ENCODE results near the gene PITPNB. TPM values are rescaled to one million over a fixed set of nuclear protein-coding genes. Genes with fewer than 3 reads are reported as not detected.

PITPNB gene
- total RNA-seq, 1 donor = 30.8 TPM

DNA sequence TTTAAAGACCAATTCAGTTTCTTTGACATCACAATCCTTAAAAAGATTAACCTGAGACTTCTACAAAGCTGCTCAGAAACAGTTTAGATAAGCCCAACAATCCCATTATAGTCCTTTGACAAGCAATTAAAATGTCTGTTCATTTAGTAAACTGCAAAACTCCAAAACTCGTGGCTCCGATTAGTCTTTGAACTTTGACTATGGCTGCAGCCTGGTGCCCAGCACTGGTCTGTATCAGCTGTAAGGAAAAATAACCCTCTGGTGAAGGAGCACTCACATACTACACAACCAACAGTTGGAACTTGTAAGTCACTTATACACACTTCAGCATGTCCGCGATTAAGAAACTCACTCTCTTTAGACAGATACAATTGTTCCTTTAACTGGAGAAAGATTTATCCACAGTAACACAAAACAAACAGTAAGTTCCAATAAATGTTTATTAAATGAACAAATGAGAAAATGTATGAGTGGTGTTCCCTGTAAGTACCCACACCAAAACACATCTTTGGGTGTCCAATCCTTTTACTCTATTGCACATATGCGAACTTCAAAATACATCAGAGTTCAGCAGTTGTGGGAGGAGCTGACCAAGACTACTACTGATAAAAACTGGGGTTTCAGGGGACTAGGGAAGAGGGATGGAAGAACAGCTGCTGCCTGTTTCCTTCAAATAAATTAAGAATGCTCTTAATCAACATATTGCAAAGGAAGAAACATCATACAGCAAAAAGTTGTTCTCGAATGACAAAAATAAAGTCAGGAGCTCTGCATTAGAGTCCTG is 36.4 kb downstream of the PITPNB start:
- DNase-seq (ENCODE audit: insufficient read length, low spot score, missing footprints) = no peak
- Histone ChIP-seq H3K4me2 (ENCODE audit: insufficient read depth, low read length) (no peak overlapping the region), H4K20me1 (ENCODE audit: insufficient read depth, low read length) (peaks cover 22% of the 10 kb centered on the region), H3K36me3 (ENCODE audit: insufficient read depth, low read length) (peaks cover 17% of the 10 kb centered on the region), H3K27ac (ENCODE audit: low read depth, low read length) (no peak overlapping the region), H2AFZ (ENCODE audit: low read length) (no peak overlapping the region), H3K27me3 (ENCODE audit: insufficient read depth, low read length) (no peaks in the 10 kb centered on the region), H3K4me3 (ENCODE audit: insufficient read depth, low read length) (no peak overlapping the region), H3K79me2 (ENCODE audit: insufficient read depth, low read length) (peaks cover 58% of the 10 kb centered on the region), H3K9me3 (ENCODE audit: low read depth, low read length) (no peaks in the 10 kb centered on the region), H3K4me1 (ENCODE audit: insufficient read depth, low read length) (peaks cover 27% of the 10 kb centered on the region)
- TF ChIP-seq, protein P1, sequence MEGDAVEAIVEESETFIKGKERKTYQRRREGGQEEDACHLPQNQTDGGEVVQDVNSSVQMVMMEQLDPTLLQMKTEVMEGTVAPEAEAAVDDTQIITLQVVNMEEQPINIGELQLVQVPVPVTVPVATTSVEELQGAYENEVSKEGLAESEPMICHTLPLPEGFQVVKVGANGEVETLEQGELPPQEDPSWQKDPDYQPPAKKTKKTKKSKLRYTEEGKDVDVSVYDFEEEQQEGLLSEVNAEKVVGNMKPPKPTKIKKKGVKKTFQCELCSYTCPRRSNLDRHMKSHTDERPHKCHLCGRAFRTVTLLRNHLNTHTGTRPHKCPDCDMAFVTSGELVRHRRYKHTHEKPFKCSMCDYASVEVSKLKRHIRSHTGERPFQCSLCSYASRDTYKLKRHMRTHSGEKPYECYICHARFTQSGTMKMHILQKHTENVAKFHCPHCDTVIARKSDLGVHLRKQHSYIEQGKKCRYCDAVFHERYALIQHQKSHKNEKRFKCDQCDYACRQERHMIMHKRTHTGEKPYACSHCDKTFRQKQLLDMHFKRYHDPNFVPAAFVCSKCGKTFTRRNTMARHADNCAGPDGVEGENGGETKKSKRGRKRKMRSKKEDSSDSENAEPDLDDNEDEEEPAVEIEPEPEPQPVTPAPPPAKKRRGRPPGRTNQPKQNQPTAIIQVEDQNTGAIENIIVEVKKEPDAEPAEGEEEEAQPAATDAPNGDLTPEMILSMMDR (IDR thresholded peaks at IDR 0.05; ENCODE audit: extremely low read depth, low read depth, low read length) = no peak

DNA sequence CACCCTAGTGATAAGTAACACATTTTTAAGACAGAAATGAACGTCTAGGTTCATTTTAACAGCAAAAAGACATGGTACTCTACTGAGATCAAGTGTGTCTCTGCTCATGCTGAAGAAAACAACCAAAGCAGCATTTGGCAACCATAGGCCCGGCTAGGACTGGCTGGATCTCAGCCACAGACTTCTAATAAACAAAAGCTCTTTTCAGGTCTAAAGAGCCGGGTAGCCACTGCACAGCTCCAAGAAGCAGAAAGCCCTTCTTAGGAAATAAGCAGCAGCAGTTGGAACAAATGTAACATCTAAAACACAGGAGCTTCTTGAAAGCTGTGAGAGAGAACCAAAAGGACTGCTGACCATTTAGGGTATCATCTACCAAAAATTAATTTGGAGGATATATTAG is 37.6 kb downstream of the PITPNB start:
- H3K36me3 ChIP-seq (ENCODE audit: insufficient read depth, low read length) = peaks cover 17% of the 10 kb centered on the region
- DNase-seq (ENCODE audit: insufficient read length, low spot score, missing footprints) = no peak
- H3K4me1 ChIP-seq (ENCODE audit: insufficient read depth, low read length) = peaks cover 33% of the 10 kb centered on the region

DNA sequence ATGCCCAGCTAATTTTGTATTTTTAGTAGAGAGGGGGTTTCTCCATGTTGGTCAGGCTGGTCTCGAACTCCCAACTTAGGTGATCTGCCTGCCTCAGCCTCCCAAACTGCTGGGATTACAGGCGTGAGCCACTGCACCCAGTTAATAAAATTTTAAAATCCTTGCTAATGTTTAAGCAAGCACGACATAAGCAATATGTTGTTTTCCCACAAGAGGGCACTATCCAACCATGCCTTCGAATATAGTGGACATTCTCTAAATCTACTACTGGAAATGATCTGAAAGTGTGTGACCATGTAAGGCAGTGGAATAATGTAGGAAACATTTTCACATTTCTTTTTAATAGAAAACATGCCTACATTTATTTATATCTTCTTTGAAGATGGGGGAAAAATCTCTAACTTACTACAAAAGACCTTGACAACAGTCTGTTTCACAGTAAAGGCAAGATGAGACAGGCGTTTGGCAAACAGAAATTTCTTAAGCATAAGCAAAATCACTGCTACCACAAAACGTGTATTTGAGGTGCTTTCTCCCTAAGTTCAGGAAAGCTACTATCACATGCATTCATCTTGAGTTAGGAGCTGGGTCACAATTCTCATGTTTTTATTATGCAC is 38.2 kb downstream of the PITPNB start:
- Histone ChIP-seq H3K4me1 (ENCODE audit: insufficient read depth, low read length) (peaks cover 33% of the 10 kb centered on the region), H3K36me3 (ENCODE audit: insufficient read depth, low read length) (peaks cover 19% of the 10 kb centered on the region), H2AFZ (ENCODE audit: low read length) (no peak overlapping the region), H3K79me2 (ENCODE audit: insufficient read depth, low read length) (peaks cover 65% of the 10 kb centered on the region), H4K20me1 (ENCODE audit: insufficient read depth, low read length) (peaks cover 19% of the 10 kb centered on the region), H3K27ac (ENCODE audit: low read depth, low read length) (peak overlapping the region; percentile 1), H3K4me2 (ENCODE audit: insufficient read depth, low read length) (peak overlapping the region; percentile 25), H3K9me3 (ENCODE audit: low read depth, low read length) (no peaks in the 10 kb centered on the region), H3K4me3 (ENCODE audit: insufficient read depth, low read length) (no peak overlapping the region), H3K27me3 (ENCODE audit: insufficient read depth, low read length) (no peaks in the 10 kb centered on the region)
- TF ChIP-seq, protein P1 (IDR thresholded peaks at IDR 0.05; ENCODE audit: extremely low read depth, low read depth, low read length) = peak; percentile 69
- no peak for DNase-seq (ENCODE audit: insufficient read length, low spot score, missing footprints)

More for the DNA sequence above, 37.6 kb downstream of the PITPNB start:
- TF ChIP-seq, protein P1 (IDR thresholded peaks at IDR 0.05; ENCODE audit: extremely low read depth, low read depth, low read length) = no peak
- H3K9me3 ChIP-seq (ENCODE audit: low read depth, low read length) = no peaks in the 10 kb centered on the region
- no peaks in the 10 kb centered on the region for H3K27me3 ChIP-seq (ENCODE audit: insufficient read depth, low read length)
- H2AFZ ChIP-seq (ENCODE audit: low read length) = no peak overlapping the region
- no peak overlapping the region for H3K4me3 ChIP-seq (ENCODE audit: insufficient read depth, low read length)
- peak overlapping the region; percentile 1 for H3K27ac ChIP-seq (ENCODE audit: low read depth, low read length)
- H3K79me2 ChIP-seq (ENCODE audit: insufficient read depth, low read length) = peaks cover 62% of the 10 kb centered on the region
- H4K20me1 ChIP-seq (ENCODE audit: insufficient read depth, low read length) = peaks cover 24% of the 10 kb centered on the region
- peak overlapping the region; percentile 25 for H3K4me2 ChIP-seq (ENCODE audit: insufficient read depth, low read length)

DNA sequence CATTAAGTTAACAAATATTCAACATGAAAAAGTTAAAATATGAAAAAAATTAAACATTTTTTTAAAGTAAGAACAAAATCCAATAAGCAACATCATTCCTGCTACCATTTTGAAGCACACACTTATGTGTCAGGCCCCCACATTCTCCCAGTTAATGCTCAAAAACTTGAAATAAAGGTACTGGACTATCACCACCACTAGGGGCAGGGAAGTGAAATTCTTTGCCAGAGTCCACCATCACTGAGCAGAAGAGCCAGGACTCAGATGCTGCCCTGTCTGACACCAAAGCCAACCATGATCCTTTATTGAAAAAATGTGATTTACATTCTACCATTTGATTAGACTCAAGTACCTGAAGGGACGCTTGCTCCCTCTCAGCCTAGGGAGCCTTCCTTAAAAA is 39.1 kb downstream of the PITPNB start:
- TF ChIP-seq, protein P1 (IDR thresholded peaks at IDR 0.05; ENCODE audit: extremely low read depth, low read depth, low read length) = peak; percentile 74
- H3K9me3 ChIP-seq (ENCODE audit: low read depth, low read length) = no peaks in the 10 kb centered on the region
- peaks cover 15% of the 10 kb centered on the region for H3K36me3 ChIP-seq (ENCODE audit: insufficient read depth, low read length)
- H3K4me3 ChIP-seq (ENCODE audit: insufficient read depth, low read length) = no peak overlapping the region
- no peak for DNase-seq (ENCODE audit: insufficient read length, low spot score, missing footprints)
- no peak overlapping the region for H3K4me2 ChIP-seq (ENCODE audit: insufficient read depth, low read length)
- no peak overlapping the region for H2AFZ ChIP-seq (ENCODE audit: low read length)
- H3K27me3 ChIP-seq (ENCODE audit: insufficient read depth, low read length) = no peaks in the 10 kb centered on the region
- H4K20me1 ChIP-seq (ENCODE audit: insufficient read depth, low read length) = peaks cover 16% of the 10 kb centered on the region
- peaks cover 73% of the 10 kb centered on the region for H3K79me2 ChIP-seq (ENCODE audit: insufficient read depth, low read length)
- peak overlapping the region; percentile 23 for H3K27ac ChIP-seq (ENCODE audit: low read depth, low read length)
- H3K4me1 ChIP-seq (ENCODE audit: insufficient read depth, low read length) = peaks cover 35% of the 10 kb centered on the region

All from osteoblast (primary cell).